Body of pancreas (tissue), 4 donors: Measurements from ENCODE around the gene CLDN34.

Source experiments
- CTCF ChIP-seq, 7 experiments: fragments of 450-650 bp in 4 of 7; fragments of 200-600 bp in 3 of 7; sonication (generic) in 3 of 7; IDR thresholded peaks; one replicate each; pipeline ENCODE4 v1.5.1; 2016 to 2019; ENCODE audit warnings: antibody characterized with exemption in 7 of 7
- POLR2A ChIP-seq, 3 donors: fragments of 450-650 bp; IDR thresholded peaks; one replicate each; pipeline ENCODE4 v1.6.1; 2016; ENCODE audit warnings: antibody characterized with exemption in 3 of 3, mild to moderate bottlenecking in 2 of 3

DNA sequence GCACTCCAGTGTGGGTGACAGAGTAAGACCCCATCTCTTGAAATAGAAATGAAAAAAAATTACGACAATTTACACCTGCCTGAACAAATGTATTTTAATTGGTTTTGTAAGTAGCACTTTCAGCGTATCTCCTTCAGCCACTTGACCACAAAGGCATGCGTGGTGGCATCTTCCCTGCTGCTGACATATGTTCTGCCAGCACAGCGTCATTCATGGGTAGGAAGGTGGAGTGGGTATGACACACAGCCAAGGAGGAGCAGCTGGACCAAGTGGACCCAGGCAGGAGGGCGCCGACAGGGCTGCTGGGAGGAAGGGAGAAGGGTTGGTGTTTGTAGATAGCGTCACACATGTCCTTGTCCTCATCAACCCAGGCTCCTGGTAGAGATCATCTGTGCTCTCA, 28.6 kb upstream of the CLDN34 start:
- TF ChIP-seq CTCF (IDR thresholded peaks at IDR 0.05) (no peak), POLR2A (IDR thresholded peaks at IDR 0.05) (no peak)
